Iris pigment epithelial cell (primary cell): ENCODE results near the gene BLVRB.

Source experiments
- DNase-seq: peaks from one replicate; pipeline ENCODE4 v3.0.0-alpha.2; 2011; ENCODE audit warnings: low read depth

BLVRB gene

DNA sequence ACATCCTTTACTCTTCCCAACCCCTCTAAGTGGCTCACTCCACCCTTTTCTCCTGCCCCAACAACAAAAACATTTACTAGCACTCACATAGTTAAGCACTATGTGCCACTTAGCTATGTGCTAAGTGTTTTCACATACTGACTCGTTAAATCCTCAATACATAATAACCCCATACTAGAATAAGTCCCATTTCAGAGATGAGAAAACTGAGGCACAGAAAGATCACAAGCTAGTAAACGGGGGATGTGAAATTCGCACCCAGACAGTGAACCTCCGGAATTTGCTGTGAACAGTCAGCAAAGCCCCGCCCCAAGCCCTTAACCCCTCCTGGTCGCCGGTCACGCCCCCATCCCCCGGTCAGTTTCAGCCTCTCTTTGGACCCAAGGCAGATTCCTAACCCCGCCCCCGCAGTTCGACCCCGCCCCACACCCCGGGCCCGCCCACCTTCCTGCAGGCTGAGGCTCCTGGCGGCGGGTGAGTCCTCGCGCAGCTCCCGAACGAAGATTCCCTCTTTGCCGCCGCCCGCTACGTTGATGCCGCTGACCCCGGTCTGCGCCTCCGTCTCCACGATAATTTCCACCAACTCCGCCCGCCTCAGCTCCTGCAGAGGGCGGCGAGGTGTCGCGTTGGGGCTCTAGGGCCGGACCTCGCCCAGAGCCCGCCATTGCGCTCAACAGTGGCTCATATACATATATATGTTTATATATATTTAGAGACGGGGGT lies 62.1 kb downstream of the BLVRB start:
- peak; percentile 91 for DNase-seq

GRCh38 chr19:40400559-40400958 lies 65.0 kb downstream of the BLVRB start:
- no peak for DNase-seq

- peak; percentile 53 for DNase-seq
These were observed 67.0 kb downstream of the BLVRB start for GRCh38 chr19:40398417-40399131.
